Measurements from ENCODE around the gene IGSF9B. TPM values are rescaled to one million over a fixed set of nuclear protein-coding genes. Genes with fewer than 3 reads are reported as not detected.

IGSF9B gene
- total and polyA plus RNA-seq, 2 experiments from 2014 or later: 0.04 TPM; not detected in 1

- no peaks in the 10 kb centered on the region for H4K20me1 ChIP-seq (ENCODE audit: insufficient read depth)
- no peaks in the 10 kb centered on the region for H3F3A ChIP-seq (ENCODE audit: insufficient read depth)
- no peak for TF ChIP-seq EZH2phosphoT487 (IDR thresholded peaks at IDR 0.05; ENCODE audit: insufficient read depth, low read depth)
- no peak for TF ChIP-seq EZH2 (IDR thresholded peaks at IDR 0.05; ENCODE audit: insufficient read depth, poor library complexity, severe bottlenecking)
- peak overlapping the region; percentile 70 for H3K4me2 ChIP-seq (ENCODE audit: unreplicated experiment)
- H3K36me3 ChIP-seq (ENCODE audit: low read depth): no peaks in the 10 kb centered on the region
- H3K27me3 ChIP-seq (replicated peaks; ENCODE audit: insufficient read depth): peaks cover 36% of the 10 kb centered on the region
- H3K9me2 ChIP-seq (ENCODE audit: insufficient read depth): no peaks in the 10 kb centered on the region
- no peaks in the 10 kb centered on the region for H3K9me3 ChIP-seq (ENCODE audit: low read depth)
- peak overlapping the region; percentile 50; the same call in 1 of the 2 replicates for H3K4me3 ChIP-seq
- no peak for DNase-seq
- H3K4me1 ChIP-seq (ENCODE audit: insufficient read depth): peaks cover 8% of the 10 kb centered on the region; the same call in 1 of the 2 replicates
- no peaks in the 10 kb centered on the region for H3K79me2 ChIP-seq (ENCODE audit: insufficient read depth)
- H3K27ac ChIP-seq: no peak overlapping the region
- H2AFZ ChIP-seq: 0 out of 2 replicates have a peak overlapping the region, but pooled peaks have one; percentile 28
- in situ Hi-C loops (cut with MboI): loop anchor here (10.0 kb wide), 1 partner anchor 192 kb away; no protein-coding TSS in a partner anchor
- WGBS, 2 experiments (ENCODE audit: low coverage in 1 of 2, low lambda C conversion rate in 2 of 2, missing lambda C conversion rate in 2 of 2): 40 to 41% methylated on average over 10 of the region's 10 CpGs
- H3K9ac ChIP-seq: peak overlapping the region; percentile 22; the same call in 1 of the 2 replicates
These were observed 4.3 kb downstream of the IGSF9B start for GRCh38 chr11:133952199-133953190.

DNA sequence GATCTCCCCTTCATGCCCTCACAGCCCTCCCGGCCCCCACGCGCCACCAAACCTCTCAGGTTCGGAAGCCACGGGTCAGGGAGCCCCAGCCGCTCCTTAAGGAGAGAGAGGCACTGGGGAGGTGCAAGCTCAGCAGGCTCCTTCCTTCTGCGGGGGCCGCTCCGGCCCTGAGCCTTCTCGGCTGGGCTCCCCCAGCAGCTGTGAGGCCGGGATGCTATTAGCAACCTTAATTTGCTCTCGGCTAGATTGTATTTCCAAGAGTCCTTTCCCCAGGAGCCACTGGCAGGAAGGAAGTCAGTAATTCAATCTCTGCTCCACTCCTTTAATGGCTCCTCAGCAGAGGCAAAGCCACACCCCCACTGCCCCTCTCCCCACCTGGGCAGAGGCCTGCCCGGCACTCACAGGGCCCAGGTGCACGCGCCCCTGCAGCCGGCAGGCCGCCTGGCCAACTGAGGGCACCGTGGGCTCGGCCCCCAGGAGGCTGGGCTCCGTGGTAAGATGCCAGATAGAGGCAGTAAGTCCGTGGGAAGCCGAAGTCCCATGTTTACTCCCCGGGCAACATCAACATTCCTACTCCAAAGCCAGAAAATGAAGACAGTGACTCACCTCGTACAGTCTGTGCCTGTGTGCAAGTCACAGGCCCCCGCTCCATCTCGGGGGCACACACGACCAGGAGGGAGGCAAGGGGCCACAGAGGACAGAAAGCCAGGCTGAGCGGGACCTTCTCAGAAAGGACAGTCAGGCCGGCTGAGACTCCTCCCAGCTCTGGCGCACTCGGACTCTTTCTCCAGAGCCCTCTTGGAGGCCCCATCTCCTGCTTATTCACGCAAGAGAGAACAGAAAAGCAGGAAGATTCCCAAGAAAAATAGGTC lies 5.2 kb downstream of the IGSF9B start:
- Histone ChIP-seq H3K27me3 (replicated peaks; ENCODE audit: insufficient read depth) (peaks cover 32% of the 10 kb centered on the region), H3K9me2 (ENCODE audit: insufficient read depth) (no peaks in the 10 kb centered on the region), H3K9me3 (ENCODE audit: low read depth) (no peaks in the 10 kb centered on the region), H3K36me3 (ENCODE audit: low read depth) (no peaks in the 10 kb centered on the region), H2AFZ (peak overlapping the region; percentile 28; the same call in 1 of the 2 replicates), H3K4me2 (ENCODE audit: unreplicated experiment) (peak overlapping the region; percentile 70), H3K79me2 (ENCODE audit: insufficient read depth) (no peaks in the 10 kb centered on the region), H3F3A (ENCODE audit: insufficient read depth) (no peaks in the 10 kb centered on the region), H4K20me1 (ENCODE audit: insufficient read depth) (no peaks in the 10 kb centered on the region), H3K4me1 (ENCODE audit: insufficient read depth) (peaks cover 8% of the 10 kb centered on the region; the same call in 1 of the 2 replicates), H3K9ac (peak overlapping the region; percentile 22; the same call in 1 of the 2 replicates), H3K27ac (no peak overlapping the region), H3K4me3 (peak overlapping the region; percentile 50)
- in situ Hi-C loops (cut with MboI): loop anchor here (10.0 kb wide), 1 partner anchor 193 kb away; no protein-coding TSS in a partner anchor
- DNase-seq: peak; percentile 74
- 3 to 5% methylated on average over 32 of the region's 32 CpGs for WGBS, 2 experiments (ENCODE audit: low coverage in 1 of 2, low lambda C conversion rate in 2 of 2, missing lambda C conversion rate in 2 of 2)
- TF ChIP-seq EZH2phosphoT487 (IDR thresholded peaks at IDR 0.05; ENCODE audit: insufficient read depth, low read depth) (no peak), EZH2 (IDR thresholded peaks at IDR 0.05; ENCODE audit: insufficient read depth, poor library complexity, severe bottlenecking) (no peak)

DNA sequence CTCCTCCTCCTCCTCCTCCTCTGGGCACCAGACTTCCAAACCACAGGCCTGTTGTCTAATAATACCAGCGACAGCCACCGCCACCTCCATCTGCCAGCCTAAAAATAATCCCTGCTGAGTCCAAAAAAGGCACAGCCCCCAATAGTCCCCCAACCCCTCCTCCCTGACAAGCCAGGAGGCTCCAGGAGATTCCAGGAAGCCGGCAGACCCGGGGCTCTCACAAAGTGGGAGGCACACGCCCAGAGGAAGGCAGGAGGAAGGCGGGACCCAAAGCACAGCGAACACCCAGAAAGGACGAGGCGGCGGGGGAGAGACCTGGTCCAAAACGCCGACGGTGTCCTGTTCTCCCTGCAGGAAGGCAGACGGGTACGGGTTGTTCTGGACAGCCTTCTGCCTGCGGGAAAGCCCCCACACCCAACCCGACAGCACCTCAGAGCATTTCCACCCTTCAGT lies 5.9 kb downstream of the IGSF9B start:
- 9 to 12% methylated on average over 10 to 17 of the region's 17 CpGs for WGBS, 2 experiments (ENCODE audit: low coverage in 1 of 2, low lambda C conversion rate in 2 of 2, missing lambda C conversion rate in 2 of 2)
- no peaks in the 10 kb centered on the region for H3K36me3 ChIP-seq (ENCODE audit: low read depth)
- no peak overlapping the region for H3K9ac ChIP-seq
- no peaks in the 10 kb centered on the region for H3F3A ChIP-seq (ENCODE audit: insufficient read depth)
- TF ChIP-seq EZH2phosphoT487 (IDR thresholded peaks at IDR 0.05; ENCODE audit: insufficient read depth, low read depth) (no peak), EZH2 (IDR thresholded peaks at IDR 0.05; ENCODE audit: insufficient read depth, poor library complexity, severe bottlenecking) (no peak)
- no peak overlapping the region for H3K4me2 ChIP-seq (ENCODE audit: unreplicated experiment)
- in situ Hi-C loops (cut with MboI): loop anchor here (10.0 kb wide), 1 partner anchor 194 kb away; no protein-coding TSS in a partner anchor
- H3K9me2 ChIP-seq (ENCODE audit: insufficient read depth): no peaks in the 10 kb centered on the region
- H4K20me1 ChIP-seq (ENCODE audit: insufficient read depth): no peaks in the 10 kb centered on the region
- H3K79me2 ChIP-seq (ENCODE audit: insufficient read depth): no peaks in the 10 kb centered on the region
- no peak for DNase-seq
- H3K27ac ChIP-seq: no peak overlapping the region
- H2AFZ ChIP-seq: no peak overlapping the region
- peaks cover 8% of the 10 kb centered on the region; the same call in 1 of the 2 replicates for H3K4me1 ChIP-seq (ENCODE audit: insufficient read depth)
- no peak overlapping the region for H3K4me3 ChIP-seq
- no peaks in the 10 kb centered on the region for H3K9me3 ChIP-seq (ENCODE audit: low read depth)
- peaks cover 32% of the 10 kb centered on the region for H3K27me3 ChIP-seq (replicated peaks; ENCODE audit: insufficient read depth)
